HEK293T (cell line): ENCODE data around the gene TAF15.

Source experiments
- ARNT ChIP-seq: fragments of 450-650 bp; IDR thresholded peaks from 2 replicates; pipeline ENCODE4 v1.6.1; 2017; ENCODE audit warnings: mild to moderate bottlenecking
- BHLHE40 ChIP-seq: fragments of 450-650 bp; IDR thresholded peaks from 2 replicates; pipeline ENCODE4 v1.6.1; 2016; ENCODE audit warnings: mild to moderate bottlenecking, moderate library complexity, borderline replicate concordance
- CTBP1 ChIP-seq: fragments of 450-650 bp; IDR thresholded peaks from 2 replicates; pipeline ENCODE4 v1.6.1; 2016; ENCODE audit warnings: borderline replicate concordance
- ELF4 ChIP-seq: fragments of 450-650 bp; IDR thresholded peaks from 2 replicates; pipeline ENCODE4 v1.6.1; 2017; ENCODE audit warnings: antibody characterized with exemption
- FOXA1 ChIP-seq: fragments of 450-650 bp; IDR thresholded peaks from 2 replicates; pipeline ENCODE4 v1.6.1; 2016; ENCODE audit warnings: mild to moderate bottlenecking
- FOXM1 ChIP-seq: fragments of 450-650 bp; IDR thresholded peaks from 2 replicates; pipeline ENCODE4 v1.6.1; 2017; ENCODE audit warnings: mild to moderate bottlenecking, borderline replicate concordance

- no peak for TF ChIP-seq FOXM1
- no peak for TF ChIP-seq CTBP1
- no peak for TF ChIP-seq ELF4
- TF ChIP-seq ARNT = no peak
- no peak for TF ChIP-seq BHLHE40
- TF ChIP-seq FOXA1 = no peak
These were observed 31.8 kb downstream of the TAF15 start for GRCh38 chr17:35841101-35841500.
